Adipocyte (in vitro differentiated cells): ENCODE results near the gene RPS2.
"Not testable (repeated sequence)": the region's sequence is repeated elsewhere in the genome, so short reads cannot be mapped to it uniquely, and the experiment has no call there.

Source experiments
- DNase-seq: peaks from one replicate; pipeline ENCODE4 v3.0.0-alpha.2; 2015; ENCODE audit warnings: low read depth
- H3K27me3 ChIP-seq: replicated peaks from 2 replicates; pipeline ENCODE4 v1.7.0; 2013; ENCODE audit warnings: mild to moderate bottlenecking, low read length, moderate library complexity; ENCODE audit not compliant: control insufficient read depth, insufficient read depth
- H3K36me3 ChIP-seq: 2 replicates; pipeline ENCODE4 v1.7.0; 2013; ENCODE audit warnings: low read length, mild to moderate bottlenecking, moderate library complexity; ENCODE audit not compliant: control insufficient read depth, insufficient read depth, severe bottlenecking
- H3K4me1 ChIP-seq: 2 replicates; pipeline ENCODE4 v1.7.0; 2013; ENCODE audit warnings: mild to moderate bottlenecking, low read length, moderate library complexity; ENCODE audit not compliant: control insufficient read depth, insufficient read depth
- H3K4me3 ChIP-seq: 2 replicates; pipeline ENCODE4 v1.7.0; 2013; ENCODE audit warnings: mild to moderate bottlenecking, low read length, moderate library complexity
- H3K9ac ChIP-seq: 2 replicates; pipeline ENCODE4 v1.7.0; 2013; ENCODE audit warnings: mild to moderate bottlenecking, low read length, moderate library complexity
- H3K9me3 ChIP-seq: 2 replicates; pipeline ENCODE4 v1.7.0; 2013; ENCODE audit warnings: mild to moderate bottlenecking, low read length, moderate library complexity; ENCODE audit not compliant: control insufficient read depth

The RPS2 gene

DNA sequence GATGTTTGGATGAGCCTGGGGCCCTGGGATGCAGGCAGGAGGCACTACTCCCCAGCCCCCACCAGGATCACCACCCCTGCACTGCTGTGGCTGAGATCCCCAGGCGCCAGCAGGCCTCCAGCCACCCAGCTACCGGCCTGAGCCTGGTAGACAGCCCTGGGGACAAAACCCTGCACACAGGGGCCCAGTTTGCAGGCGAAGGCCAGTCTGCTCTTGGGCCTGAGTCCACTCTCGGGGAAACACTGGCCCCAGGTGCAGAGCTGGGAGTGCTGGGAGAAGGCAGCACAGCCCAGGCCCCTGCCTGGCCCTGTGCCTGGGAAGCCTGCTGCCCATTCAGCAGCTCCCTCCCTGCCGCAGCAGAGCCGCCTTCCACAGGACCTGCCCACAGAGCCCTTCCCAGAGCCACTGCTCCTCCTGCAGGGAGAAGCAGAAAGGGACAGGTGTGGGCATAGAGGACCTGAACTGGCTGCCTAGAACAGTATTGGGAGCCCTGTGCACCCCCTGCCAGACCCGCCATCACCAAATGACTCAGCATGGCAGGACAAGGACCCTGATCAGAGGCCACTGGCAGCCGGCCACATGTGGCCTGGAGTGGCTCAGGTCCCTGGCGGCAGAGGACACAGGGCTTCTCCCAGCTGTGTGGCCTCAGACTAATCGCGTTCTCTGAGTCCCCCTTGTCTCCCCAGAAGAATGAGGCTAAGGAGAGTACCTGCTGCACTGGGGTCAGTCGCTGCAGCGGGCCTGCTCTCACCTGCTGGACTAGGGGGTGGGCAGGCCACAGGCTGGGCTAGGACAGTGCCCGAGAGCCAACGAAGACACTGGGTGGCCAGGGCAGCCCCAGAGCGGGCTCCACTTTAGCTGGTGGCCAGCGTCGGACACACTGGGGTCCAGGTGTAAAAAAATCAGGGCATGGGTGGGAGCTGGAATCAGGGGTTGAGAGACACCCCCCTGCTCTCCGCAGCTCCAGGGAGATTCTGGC lies 32.3 kb downstream of the RPS2 start:
- no peaks in the 10 kb centered on the region for H3K9me3 ChIP-seq
- DNase-seq: no peak
- peaks cover 3% of the 10 kb centered on the region for H3K4me1 ChIP-seq
- no peak overlapping the region for H3K9ac ChIP-seq
- peaks cover 20% of the 10 kb centered on the region for H3K27me3 ChIP-seq
- no peak overlapping the region for H3K4me3 ChIP-seq
- no peaks in the 10 kb centered on the region for H3K36me3 ChIP-seq

DNA sequence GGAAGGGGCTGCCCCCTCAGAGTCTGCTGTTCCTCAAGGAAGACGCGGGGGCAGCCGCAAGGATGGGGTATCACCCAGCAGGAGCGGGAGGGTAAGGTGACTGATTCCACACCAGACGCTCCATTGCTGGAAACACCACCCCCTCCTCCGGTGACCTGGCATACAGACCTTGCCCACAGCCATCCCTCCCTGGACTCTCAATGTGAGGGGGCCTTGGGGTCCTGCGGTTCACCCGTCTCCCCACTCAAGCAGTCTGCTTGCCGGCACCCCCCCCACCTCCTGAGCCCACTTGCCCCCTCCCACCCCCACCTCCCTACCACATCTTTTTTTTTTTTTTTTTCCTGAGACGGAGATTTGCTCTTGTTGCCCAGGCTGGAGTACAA lies 34.3 kb downstream of the RPS2 start:
- H3K27me3 ChIP-seq: peaks cover 20% of the 10 kb centered on the region
- H3K36me3 ChIP-seq: no peaks in the 10 kb centered on the region
- H3K4me1 ChIP-seq: peaks cover 3% of the 10 kb centered on the region
- no peak overlapping the region for H3K4me3 ChIP-seq
- H3K9ac ChIP-seq: no peak overlapping the region
- H3K9me3 ChIP-seq: no peaks in the 10 kb centered on the region
- DNase-seq: no peak

DNA sequence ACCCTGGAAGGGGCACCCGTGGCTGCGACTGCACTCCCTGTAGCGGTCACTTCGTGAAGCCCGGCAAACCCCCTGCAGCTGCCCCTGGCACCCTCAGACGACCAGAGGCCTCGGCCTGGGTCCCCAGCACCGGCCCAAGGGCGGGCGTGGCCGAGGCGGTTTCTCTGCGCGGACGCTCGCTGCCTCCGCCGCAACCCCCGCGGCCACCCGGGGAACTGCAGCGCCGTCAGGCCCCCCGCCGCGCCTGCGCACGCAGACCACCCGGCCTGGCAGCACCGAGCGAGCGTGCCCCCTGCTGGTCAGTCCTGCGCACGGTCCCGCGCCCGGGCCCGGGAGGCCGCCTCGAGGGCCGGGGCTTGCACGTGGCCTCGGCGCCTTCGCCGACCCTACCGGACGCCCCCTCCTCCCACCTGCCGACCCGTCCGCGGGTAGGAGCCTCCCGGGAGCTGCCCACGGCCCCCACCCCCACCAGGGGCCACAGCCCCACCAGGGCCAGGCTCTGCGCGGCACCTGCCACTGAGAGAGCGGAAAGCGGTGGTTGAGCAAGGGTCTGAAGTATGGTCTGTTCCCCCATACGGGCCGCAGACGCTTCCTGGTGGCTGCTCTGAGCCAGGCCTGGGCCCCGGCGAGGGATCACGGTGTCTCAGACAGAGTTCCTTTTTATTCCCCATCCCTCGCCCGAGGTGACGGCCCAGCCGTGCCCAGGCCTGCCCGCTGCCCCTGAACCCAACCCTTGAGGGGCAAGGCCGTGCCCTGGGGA lies 34.9 kb downstream of the RPS2 start:
- Histone ChIP-seq H3K4me3 (peak overlapping the region; percentile 59), H3K9ac (peak overlapping the region; percentile 78), H3K9me3 (no peaks in the 10 kb centered on the region), H3K27me3 (peaks cover 22% of the 10 kb centered on the region), H3K4me1 (peaks cover 3% of the 10 kb centered on the region), H3K36me3 (no peaks in the 10 kb centered on the region)
- DNase-seq: peak; percentile 95

DNA sequence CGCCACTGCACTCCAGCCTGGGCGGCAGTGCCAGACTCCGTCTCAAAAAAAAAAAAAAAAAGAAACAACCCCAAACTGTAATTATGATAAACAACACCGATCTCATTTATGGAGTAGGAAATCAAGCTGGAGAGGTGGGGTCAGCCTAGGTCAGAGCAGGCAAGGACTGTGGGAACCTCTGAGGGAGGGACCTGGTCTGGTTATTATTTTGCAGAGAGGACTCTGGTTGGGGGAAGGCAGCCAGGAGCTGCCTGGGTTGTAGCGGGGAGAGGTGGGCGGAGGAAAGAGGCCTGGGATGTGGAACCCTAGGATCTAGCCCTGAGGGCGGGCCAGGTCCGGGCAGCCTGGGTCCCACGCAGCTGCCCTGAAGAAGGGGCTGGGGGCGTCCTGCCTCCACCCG lies 35.5 kb downstream of the RPS2 start:
- peaks cover 3% of the 10 kb centered on the region for H3K4me1 ChIP-seq
- H3K9me3 ChIP-seq: no peaks in the 10 kb centered on the region
- H3K36me3 ChIP-seq: no peaks in the 10 kb centered on the region
- H3K4me3 ChIP-seq: peak overlapping the region; percentile 59
- H3K27me3 ChIP-seq: peaks cover 28% of the 10 kb centered on the region
- peak overlapping the region; percentile 78 for H3K9ac ChIP-seq
- peak; percentile 28 for DNase-seq

- H3K36me3 ChIP-seq: no peaks in the 10 kb centered on the region
- H3K9ac ChIP-seq: no peak overlapping the region
- no peaks in the 10 kb centered on the region for H3K9me3 ChIP-seq
- H3K27me3 ChIP-seq: peaks cover 34% of the 10 kb centered on the region
- peaks cover 10% of the 10 kb centered on the region for H3K4me1 ChIP-seq
- no peak for DNase-seq
- H3K4me3 ChIP-seq: no peak overlapping the region
These were observed 38.4 kb downstream of the RPS2 start for GRCh38 chr16:1926271-1926670.

GRCh38 chr16:1924095-1924494 lies 40.5 kb downstream of the RPS2 start:
- H3K4me1 ChIP-seq: peaks cover 9% of the 10 kb centered on the region
- no peak for DNase-seq
- no peaks in the 10 kb centered on the region for H3K36me3 ChIP-seq
- no peaks in the 10 kb centered on the region for H3K9me3 ChIP-seq
- H3K9ac ChIP-seq: no peak overlapping the region
- no peak overlapping the region for H3K4me3 ChIP-seq
- H3K27me3 ChIP-seq: peaks cover 50% of the 10 kb centered on the region

GRCh38 chr16:1923299-1924034 lies 41.2 kb downstream of the RPS2 start:
- Histone ChIP-seq H3K9me3 (no peaks in the 10 kb centered on the region), H3K27me3 (peaks cover 54% of the 10 kb centered on the region), H3K36me3 (no peaks in the 10 kb centered on the region), H3K9ac (no peak overlapping the region), H3K4me1 (peaks cover 7% of the 10 kb centered on the region), H3K4me3 (no peak overlapping the region)
- peak; percentile 88 for DNase-seq

DNA sequence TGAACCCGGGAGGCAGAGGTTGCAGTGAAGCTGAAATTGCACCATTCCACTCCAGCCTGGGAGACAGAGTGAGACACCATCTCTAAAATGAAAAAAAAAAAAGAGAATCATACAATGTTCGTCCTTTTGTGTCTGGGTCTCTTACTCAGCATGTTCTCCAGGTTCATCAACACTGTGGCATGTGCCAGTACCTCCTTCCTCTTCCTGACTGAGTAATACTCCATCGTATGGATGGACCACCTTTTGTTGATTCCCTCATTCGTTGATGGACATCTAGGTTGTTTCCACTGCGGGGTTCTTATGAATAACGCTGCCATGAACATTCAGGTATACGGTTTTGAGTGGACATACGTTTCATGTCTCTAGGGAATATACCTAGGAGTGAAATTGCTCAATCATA lies 42.3 kb downstream of the RPS2 start:
- Histone ChIP-seq H3K27me3 (peaks cover 59% of the 10 kb centered on the region), H3K36me3 (no peaks in the 10 kb centered on the region), H3K4me1 (peaks cover 7% of the 10 kb centered on the region), H3K9me3 (no peaks in the 10 kb centered on the region), H3K4me3 (no peak overlapping the region), H3K9ac (no peak overlapping the region)
- no peak for DNase-seq

DNA sequence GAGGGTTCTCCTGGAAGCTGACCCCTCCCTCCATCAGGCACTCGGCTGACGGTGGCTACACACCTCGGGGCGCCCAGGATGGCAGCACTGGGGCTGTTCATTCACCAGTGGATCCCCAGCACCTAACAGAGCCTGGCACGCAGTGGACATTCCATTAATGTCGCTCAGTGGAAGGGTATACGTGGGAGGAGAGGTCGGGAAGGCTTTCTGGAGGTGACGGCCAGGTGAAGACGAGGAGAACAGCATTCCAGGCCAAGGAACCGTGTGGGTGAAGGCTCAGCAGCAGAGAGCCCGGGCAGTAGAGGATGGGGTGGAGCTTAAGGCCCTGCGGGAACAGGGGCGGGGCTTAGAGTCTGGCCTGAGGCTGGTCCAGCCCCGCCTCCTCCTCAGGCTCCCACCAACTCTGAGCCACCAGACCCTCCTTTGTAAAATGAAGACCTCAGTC lies 43.9 kb downstream of the RPS2 start:
- no peaks in the 10 kb centered on the region for H3K36me3 ChIP-seq
- H3K27me3 ChIP-seq: peaks cover 73% of the 10 kb centered on the region
- DNase-seq: peak; percentile 29
- no peak overlapping the region for H3K9ac ChIP-seq
- peaks cover 7% of the 10 kb centered on the region for H3K4me1 ChIP-seq
- no peaks in the 10 kb centered on the region for H3K9me3 ChIP-seq
- H3K4me3 ChIP-seq: no peak overlapping the region

- not testable (repeated sequence) for DNase-seq, H3K4me1 ChIP-seq, H3K9me3 ChIP-seq, H3K4me3 ChIP-seq, H3K9ac ChIP-seq, H3K36me3 ChIP-seq
- H3K27me3 ChIP-seq: peaks cover 78% of the 10 kb centered on the region
These were observed 44.5 kb downstream of the RPS2 start for GRCh38 chr16:1920122-1920521.
